Pancreas (tissue), 10 donors: ENCODE results near the gene PSMC3IP. TPM values are rescaled to one million over a fixed set of nuclear protein-coding genes. Genes with fewer than 3 reads are reported as not detected.
A peak's percentile ranks its signal among the peaks of the same experiment; 100 is the strongest.
"Not testable (repeated sequence)": the region's sequence is repeated elsewhere in the genome, so short reads cannot be mapped to it uniquely, and the experiment has no call there.

ENCODE experiments used
- ATAC-seq, 4 donors: fragments of 200-7000 bp; cut with Tn5 transposase; one replicate each; pipeline versions ENCODE4 v1.8.0 to v1.9.1; 2020; ENCODE audit warnings: mild to moderate bottlenecking in 4 of 4, moderate library complexity in 4 of 4
- DNase-seq, 6 donors: peaks; one replicate each; pipeline ENCODE4 v3.0.0-alpha.2; 2020
- FAIRE-seq: peaks from 2 replicates; lab custom pipeline; 2012; peaks lifted over from hg19 to GRCh38; lab: Jason Lieb, UNC
- H3K27ac ChIP-seq, 4 donors: fragments of 200-600 bp; sonication (generic); 1 replicate in 3 of 4; 2 replicates in 1 of 4; pipeline versions ENCODE4 v1.5.0 to v1.8.0; 2020
- H3K27me3 ChIP-seq, 4 donors: fragments of 200-600 bp; one replicate each; pipeline ENCODE4 v1.8.0; 2021
- H3K36me3 ChIP-seq, 3 donors: fragments of 200-600 bp; sonication (generic) in 1 of 3; one replicate each; pipeline versions ENCODE4 v1.5.0 to v1.8.0; 2020 to 2021
- H3K4me1 ChIP-seq, 3 donors: fragments of 200-600 bp; one replicate each; pipeline ENCODE4 v1.8.0; 2021
- H3K4me3 ChIP-seq, 4 donors: fragments of 200-600 bp; sonication (generic) in 2 of 4; one replicate each; pipeline versions ENCODE4 v1.5.0 to v1.8.0; 2020 to 2021
- H3K9me3 ChIP-seq, 4 donors: fragments of 200-600 bp; one replicate each; pipeline ENCODE4 v1.8.0; 2021
- CTCF ChIP-seq, 4 donors: fragments of 200-600 bp; sonication (generic) in 3 of 4; IDR thresholded peaks; one replicate each; pipeline versions ENCODE4 v1.5.0 to v1.8.0; 2021; ENCODE audit warnings: antibody characterized with exemption in 4 of 4
- WGBS, 2 donors: extraction: QIAGEN DNeasy Blood & Tissue Kit; methylation state at CpG; one replicate each; pipeline ENCODE4 v1.1.7; 2013; 5-methylcytosine and 5-hydroxymethylcytosine counted together
- intact Hi-C, 3 donors: fragments of 100-400 bp; cut with DNase I; formaldehyde crosslinking; loops; one replicate each; pipeline versions ENCODE4 v1.11.1 to v1.14.2; 2022
- polyA plus RNA-seq, 2 donors: library from polyadenylated mRNA; stranded (reverse); fragments of 200-250 nt; gene quantifications; one replicate each; pipeline ENCODE4 v1.2.3, GENCODE V29; 2013
- total RNA-seq, 6 donors: library from RNA; stranded (reverse); fragmentation: NEBNext Ultra II Directional in 4 of 6; extraction: Animal tissue kit (Norgen Biotek cat#: 25700) in 4 of 6; gene quantifications; one replicate each; pipeline versions ENCODE4 v1.2.1 to v1.2.4, GENCODE V29; 2021 to 2023
- donor health status: healthy with polysubstance abuse.
- donor health status: DM: no; HTN: no; CAD: no; lungs with moderate emphysema.
- donor health status: DM: no; HTN: no; CAD: no.
- donor health status: control.
- donor health status: control.
- donor health status: Bipolar disorder and iron deficiency.
- donor health status: DM: yes; HTN: yes; CAD: no.
- donor health status: DM: no; HTN: no; CAD: no.
- donor health status: DM: no; HTN: no; CAD: no.
- donor health status: DM: yes; HTN: yes; CAD: no.

PSMC3IP gene
- total and polyA plus RNA-seq, 8 donors, result 1.0 to 7.0 (median 2.4) TPM

DNA sequence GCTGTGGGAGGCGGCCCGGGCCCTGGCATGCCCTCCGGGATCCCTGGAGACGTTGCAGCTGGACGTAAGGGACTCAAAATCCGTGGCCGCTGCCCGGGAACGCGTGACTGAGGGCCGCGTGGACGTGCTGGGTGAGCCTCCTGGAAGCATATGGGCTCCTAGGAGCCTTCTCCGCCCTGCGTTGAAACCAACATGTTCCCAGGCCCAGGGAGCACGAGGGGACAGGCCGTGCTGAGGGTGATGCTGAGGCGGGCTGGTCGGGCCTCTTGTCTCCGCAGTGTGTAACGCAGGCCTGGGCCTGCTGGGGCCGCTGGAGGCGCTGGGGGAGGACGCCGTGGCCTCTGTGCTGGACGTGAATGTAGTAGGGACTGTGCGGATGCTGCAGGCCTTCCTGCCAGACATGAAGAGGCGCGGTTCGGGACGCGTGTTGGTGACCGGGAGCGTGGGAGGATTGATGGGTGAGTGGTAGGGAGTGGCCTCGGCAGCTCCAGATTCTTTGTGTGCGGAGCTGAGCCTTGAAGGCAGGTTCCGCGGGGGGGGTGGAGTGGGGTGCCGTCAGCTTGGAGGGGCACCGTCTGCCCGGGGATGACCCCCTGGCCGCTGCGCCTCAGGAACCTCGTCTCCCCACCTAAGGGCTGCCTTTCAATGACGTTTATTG is 24.2 kb downstream of the PSMC3IP start:
- intact Hi-C loops, result no loop called here
- Histone ChIP-seq H3K9me3 (no peaks in the 10 kb centered on the region), H3K27ac (no peak overlapping the region), H3K4me3 (peak overlapping the region in 2 of 4 donors; percentile 70 to 77), H3K27me3 (no peaks in the 10 kb centered on the region), H3K4me1 (peaks cover 0 to 6% (median 0%) of the 10 kb centered on the region in 3 donors), H3K36me3 (no peaks in the 10 kb centered on the region)
- WGBS, 2 donors, result 79 to 80% methylated on average over 43 to 45 of the region's 45 CpGs
- FAIRE-seq (no peak), ATAC-seq (peak in 1 of 4 donors; percentile 1), DNase-seq (peak in 1 of 6 donors; percentile 81)
- no peak for TF ChIP-seq CTCF (IDR thresholded peaks at IDR 0.05)

DNA sequence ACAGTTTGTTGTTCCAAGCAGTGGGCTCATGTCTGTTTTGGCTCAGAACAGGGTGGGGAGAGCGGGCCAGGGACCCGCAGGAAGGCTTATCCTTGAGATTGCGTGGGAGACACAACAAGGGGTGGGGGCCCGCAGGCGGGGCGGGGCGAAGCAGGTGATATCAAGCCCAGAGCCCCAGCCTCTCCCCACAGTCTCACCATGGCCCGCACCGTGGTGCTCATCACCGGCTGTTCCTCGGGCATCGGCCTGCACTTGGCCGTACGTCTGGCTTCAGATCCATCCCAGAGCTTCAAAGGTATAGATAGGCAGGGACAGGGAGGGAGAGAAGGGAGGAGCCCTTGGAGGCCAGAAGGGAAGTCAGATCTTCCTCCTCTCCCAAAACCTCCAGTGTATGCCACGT is 24.8 kb downstream of the PSMC3IP start, which contains the start of gene HSD17B1:
Gene HSD17B1, plus strand, starts transcription at position 188 of the 400 bp plus-strand sequence. Its CDS starts 11 bp downstream, at position 199.
- H3K27me3 ChIP-seq, DNase-seq, H3K36me3 ChIP-seq, H3K9me3 ChIP-seq, ATAC-seq, H3K27ac ChIP-seq, H3K4me1 ChIP-seq, intact Hi-C loops, FAIRE-seq: not testable (repeated sequence)
- 85 to 92% methylated on average over 14 to 15 of the region's 15 CpGs for WGBS, 2 donors
- H3K4me3 ChIP-seq, result peak within 1 kb of the TSS in 2 of 4 donors; percentile 70 to 77

DNA sequence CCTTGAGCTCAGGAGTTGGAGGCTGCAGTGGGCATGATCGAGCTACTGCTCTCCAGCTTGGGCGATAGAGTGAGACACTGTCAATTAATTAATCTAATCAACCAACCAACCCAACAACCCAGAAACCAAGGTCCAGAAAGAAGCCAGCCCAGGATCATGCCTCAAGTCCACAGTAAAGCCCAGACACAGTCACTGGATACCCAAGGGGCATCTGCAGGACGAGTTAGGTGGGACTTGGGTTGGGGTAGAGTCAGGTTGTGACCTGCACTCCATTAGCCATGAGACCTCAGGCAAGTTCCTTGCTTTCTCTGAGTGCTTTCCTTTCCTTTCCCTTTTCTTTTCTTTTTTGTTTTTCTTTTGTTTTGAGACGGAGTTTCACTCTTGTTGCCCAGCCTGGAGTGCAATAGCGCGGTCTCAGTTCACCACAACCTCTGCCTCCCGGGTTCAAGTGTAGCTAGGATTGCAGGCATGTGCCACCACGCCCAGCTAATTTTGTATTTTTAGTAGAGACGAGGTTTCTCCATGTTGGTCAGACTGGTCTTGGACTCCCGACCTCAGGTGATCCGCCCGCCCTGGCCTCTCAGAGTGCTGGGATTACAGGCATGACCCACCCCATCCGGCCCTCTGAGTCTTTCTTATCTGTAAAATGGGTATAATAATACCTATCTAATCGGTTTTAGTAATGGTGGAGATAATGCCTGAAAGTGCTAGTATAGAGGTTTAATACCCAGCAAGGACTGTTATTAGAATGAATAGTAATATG is 28.4 kb downstream of the PSMC3IP start:
- FAIRE-seq, result no peak
- Histone ChIP-seq H3K4me3 (no peak overlapping the region), H3K9me3 (no peaks in the 10 kb centered on the region), H3K27ac (no peak overlapping the region), H3K36me3 (no peaks in the 10 kb centered on the region), H3K4me1 (peaks cover 0 to 3% (median 3%) of the 10 kb centered on the region in 3 donors), H3K27me3 (no peaks in the 10 kb centered on the region)
- no peak for TF ChIP-seq CTCF (IDR thresholded peaks at IDR 0.05)
- intact Hi-C loops, result no loop called here
- DNase-seq, result no peak
- 65 to 68% methylated on average over 14 of the region's 14 CpGs for whole genome bisulfite sequencing, 2 donors
- no peak for ATAC-seq

GRCh38 chr17:42548070-42548837 is 29.3 kb downstream of the PSMC3IP start:
- peak; percentile 34 to 43 (median 38) for TF ChIP-seq CTCF (IDR thresholded peaks at IDR 0.05)
- Histone ChIP-seq H3K36me3 (peaks cover 0 to 3% (median 0%) of the 10 kb centered on the region in 3 donors), H3K4me1 (peaks cover 0 to 3% (median 3%) of the 10 kb centered on the region in 3 donors), H3K27ac (no peak overlapping the region), H3K9me3 (no peaks in the 10 kb centered on the region), H3K27me3 (no peaks in the 10 kb centered on the region), H3K4me3 (peak overlapping the region; percentile 8 to 48 (median 24))
- 7 to 8% methylated on average over 68 to 74 of the region's 74 CpGs for WGBS, 2 donors
- DNase-seq (peak; percentile 87 to 95 (median 91)), FAIRE-seq (no peak), ATAC-seq (peak; percentile 87 to 97 (median 92))
- intact Hi-C loops, result no loop called here

DNA sequence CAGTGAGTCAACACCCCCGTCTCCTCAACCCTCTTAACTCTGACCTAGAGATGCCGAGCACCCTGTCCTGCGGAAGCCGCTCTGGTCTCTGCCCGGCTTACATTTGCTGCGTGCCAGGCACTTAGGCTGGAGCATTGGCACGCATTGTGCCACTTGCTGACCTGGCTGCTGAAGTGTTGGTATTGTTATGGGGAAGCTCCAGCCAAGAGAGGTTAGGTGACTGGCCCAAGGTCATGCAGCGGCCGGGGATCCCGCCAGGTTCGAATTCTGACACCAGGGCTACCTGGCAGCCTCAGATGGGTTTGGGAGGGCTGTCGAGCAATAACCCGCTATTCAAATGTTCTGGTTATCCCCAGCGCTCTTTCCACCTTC is 29.8 kb downstream of the PSMC3IP start:
- TF ChIP-seq CTCF (IDR thresholded peaks at IDR 0.05), result no peak
- FAIRE-seq (no peak), ATAC-seq (peak; percentile 29 to 59 (median 40)), DNase-seq (peak in 1 of 6 donors; percentile 54)
- 40 to 41% methylated on average over 14 of the region's 14 CpGs for WGBS, 2 donors
- H3K4me3 ChIP-seq, result peak overlapping the region in 2 of 4 donors; percentile 33 to 48
- no peaks in the 10 kb centered on the region for H3K27me3 ChIP-seq
- intact Hi-C loops, result no loop called here
- peaks cover 0 to 3% (median 3%) of the 10 kb centered on the region in 3 donors for H3K4me1 ChIP-seq
- H3K9me3 ChIP-seq, result no peaks in the 10 kb centered on the region
- peaks cover 0 to 4% (median 0%) of the 10 kb centered on the region in 3 donors for H3K36me3 ChIP-seq
- H3K27ac ChIP-seq, result no peak overlapping the region
